HL-60/S4 treated with retinoic acid at 250 ng/mL for 4 days and 3 days (cell line): Measurements from ENCODE around the gene MAN1C1.
"Not testable (repeated sequence)": the region's sequence is repeated elsewhere in the genome, so short reads cannot be mapped to it uniquely, and the experiment has no call there.

Source experiments
- in situ Hi-C: fragments of 300-500 bp; cut with MboI; formaldehyde crosslinking; loops from 2 replicates; pipeline ENCODE4 v1.7.0; 2022; ENCODE audit warnings: low sequenced_read_pairs

MAN1C1 gene

DNA sequence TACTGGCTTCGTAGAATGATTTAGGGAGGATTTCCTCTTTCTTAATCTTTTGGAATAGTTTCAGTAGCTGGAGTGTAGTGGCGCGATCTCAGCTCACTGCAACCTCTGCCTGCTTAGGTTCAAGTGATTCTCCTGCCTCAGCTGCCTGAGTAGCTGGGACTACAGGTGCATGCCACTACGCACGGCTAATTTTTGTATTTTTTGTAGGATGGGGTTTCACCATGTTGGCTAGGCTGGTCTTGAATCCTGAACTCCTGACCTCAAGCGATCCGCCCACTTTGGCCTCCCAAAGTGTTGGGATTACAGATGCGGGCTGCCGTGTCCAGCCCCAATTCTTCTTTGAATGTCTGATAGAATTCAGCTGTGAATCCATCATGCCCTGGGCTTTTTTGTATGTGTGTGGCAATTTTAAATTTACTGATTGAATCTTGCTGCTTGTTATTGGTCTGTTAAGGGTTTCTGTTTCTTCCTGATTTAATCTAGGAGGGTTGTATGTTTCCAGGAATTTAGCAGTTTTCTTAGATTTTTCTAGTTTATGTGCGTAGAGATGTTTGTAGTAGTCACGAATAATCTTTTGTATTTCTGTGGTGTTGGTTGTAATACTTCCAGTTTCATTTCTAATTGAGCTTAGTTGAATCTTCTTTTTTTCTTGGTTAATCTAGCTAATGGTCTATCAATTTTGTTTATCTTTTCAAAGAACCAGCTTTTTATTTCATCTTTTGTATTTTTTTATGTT, 15.3 kb downstream of the MAN1C1 start:
- in situ Hi-C loops: no loop called here

DNA sequence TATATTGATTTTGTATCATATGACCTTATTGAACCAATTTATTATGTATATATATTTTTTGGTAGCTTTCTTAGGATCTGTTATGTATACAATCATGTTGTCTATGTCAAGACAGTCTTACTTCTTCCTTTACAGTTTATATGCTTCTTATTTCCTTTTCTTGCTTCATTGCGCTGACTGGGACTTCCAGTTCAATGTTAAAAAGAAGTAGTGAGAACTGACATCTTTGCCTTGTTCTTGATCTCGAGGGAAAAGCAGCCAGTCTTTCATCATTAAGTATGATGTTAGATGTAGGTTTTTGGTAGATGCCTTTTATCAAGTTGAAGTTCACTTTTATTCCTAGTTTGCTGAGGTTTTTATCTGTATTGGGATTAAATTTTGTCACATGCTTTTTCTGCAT, 17.5 kb downstream of the MAN1C1 start:
- in situ Hi-C loops: no loop called here

DNA sequence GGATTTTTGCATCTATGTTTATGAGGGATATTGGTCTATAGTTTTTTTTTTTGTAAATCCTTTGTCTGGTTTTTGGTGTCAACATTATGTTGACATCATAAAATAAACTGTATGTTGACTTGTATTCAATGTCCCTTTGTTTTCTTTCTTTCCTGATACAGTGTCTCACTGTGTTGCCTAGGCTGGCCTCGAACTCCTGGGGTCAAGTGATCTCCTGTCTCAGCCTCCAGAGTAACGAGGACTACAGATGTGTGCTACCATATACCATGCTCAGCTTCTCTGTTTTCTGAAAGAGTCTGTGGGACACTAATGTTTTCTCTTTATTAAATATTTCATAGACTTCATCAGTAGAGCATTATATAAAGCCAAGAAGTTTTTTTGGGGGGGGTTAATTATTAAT, 18.3 kb downstream of the MAN1C1 start:
- in situ Hi-C loops: no loop called here

DNA sequence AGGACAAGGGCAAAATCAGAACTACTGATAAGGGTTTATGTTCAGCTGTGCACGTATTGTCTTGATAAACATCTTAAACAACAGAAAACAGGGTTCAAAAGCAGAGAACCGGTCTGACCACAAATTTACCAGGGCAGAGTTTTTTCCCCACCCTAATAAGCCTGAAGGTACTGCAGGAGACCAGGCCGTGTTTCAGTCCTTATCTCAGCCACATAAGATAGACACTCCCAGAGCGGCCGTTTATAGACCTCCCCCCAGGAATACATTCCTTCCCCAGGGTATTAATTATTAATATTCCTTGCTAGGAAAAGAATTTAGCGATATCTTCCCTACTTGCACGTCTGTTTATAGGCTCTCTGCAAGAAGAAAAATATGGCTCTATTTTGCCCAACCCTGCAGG, 19.6 kb downstream of the MAN1C1 start:
- in situ Hi-C loops: not testable (repeated sequence)

DNA sequence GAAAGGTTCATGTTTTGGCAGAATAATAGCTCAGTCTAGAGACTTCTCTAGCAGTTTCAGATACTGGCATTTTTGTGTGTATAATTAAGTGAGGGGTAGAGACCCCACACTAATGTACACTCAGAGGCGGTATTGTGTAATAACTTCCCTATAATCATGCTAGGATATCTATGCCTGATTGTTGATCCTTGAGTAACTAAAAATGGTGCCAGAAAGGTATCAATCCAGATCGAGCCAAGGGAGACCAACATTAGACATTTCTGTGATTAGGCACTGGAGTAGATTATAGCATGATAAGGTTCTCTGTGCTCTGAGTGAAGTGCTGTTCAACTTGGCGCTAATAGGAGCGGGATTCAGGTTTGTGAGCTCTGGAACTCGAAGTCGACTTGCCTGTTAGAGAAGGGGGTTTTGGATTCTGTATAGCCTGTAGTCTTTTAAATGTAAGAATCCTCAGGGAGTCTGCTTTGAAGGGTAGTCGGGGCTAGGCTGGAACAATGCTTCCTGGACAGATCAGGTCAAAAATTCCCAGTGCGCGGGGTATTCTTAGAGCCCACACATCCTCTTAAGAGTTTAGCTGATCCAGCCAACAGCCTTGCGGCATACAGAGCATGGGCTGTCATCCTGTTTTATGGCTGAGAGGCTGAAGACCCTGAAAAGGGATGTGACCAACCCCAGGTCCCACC, 24.2 kb downstream of the MAN1C1 start:
- in situ Hi-C loops: no loop called here

DNA sequence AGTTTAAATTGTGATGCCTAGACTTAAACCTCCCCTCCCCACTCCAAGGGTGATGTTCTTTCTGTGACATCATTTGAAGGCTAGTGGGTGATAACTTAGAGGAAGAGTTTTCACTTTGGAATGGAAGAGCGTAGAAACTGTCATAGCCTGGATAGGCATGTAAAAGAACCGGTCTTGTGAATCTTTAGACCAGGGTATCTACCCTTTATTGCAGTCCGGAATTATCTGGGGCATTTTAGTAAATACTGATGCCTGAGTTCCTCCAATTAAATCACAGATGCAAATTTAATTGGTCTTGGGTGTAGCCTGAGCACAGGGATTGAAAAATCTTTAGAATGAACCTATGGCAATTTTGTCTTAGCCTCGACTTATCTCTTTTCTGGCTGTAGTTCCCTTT, 24.7 kb downstream of the MAN1C1 start:
- in situ Hi-C loops: no loop called here

DNA sequence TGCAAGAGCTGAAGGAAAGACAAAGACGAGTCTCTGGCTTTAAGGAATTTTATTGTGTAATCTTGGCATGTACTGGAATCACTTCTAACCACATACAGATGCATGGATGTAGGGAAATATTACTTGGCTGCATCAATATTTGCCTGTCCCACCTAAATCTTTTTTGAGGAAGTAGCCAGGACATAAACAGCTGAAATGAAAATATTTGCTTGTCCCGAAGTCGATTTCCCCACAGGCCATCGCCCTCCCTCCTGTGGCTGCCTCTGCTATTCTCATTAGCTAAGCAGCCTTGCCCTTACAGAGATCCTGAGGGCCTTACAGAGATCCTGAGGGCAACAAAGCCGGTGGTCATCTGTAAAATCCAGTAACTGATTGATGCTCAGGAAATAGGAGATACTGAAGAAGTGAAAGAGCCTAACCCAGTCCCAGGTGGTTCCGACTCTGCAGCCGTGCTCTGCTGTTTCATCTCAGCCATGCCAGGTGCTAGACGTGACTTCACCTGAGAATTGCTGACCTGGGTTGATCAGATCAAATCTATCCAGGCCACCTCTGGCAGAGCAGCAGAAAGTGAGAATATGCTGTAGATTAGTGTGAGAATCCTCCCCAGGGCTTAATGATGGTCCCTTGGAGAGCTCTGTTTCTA, 25.5 kb downstream of the MAN1C1 start:
- in situ Hi-C loops: no loop called here

DNA sequence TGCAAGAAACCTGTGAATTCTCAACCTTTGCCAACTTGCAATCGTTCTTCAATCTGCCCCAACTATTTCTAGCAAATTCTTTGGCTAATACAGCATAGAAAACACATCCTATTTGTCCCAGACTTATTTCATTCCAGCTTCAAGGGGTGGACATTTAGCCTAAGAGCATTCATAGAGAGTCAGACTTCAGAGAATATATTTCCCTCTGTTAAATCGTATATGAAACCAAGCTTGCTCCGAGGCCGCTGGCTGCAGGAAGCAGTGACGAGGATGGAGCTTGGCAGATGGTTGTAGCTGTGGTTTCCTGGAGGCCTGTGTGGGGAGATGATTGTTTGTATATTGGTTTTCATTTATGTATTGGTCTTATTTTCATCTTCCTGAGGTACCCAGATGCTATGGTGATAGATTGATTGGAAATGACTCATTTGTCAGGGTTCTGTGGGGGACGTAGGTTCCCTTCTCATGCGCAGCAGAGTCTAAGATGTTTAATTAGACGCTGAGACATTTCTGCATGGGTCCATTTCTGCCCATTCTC, 26.1 kb downstream of the MAN1C1 start:
- in situ Hi-C loops: no loop called here

DNA sequence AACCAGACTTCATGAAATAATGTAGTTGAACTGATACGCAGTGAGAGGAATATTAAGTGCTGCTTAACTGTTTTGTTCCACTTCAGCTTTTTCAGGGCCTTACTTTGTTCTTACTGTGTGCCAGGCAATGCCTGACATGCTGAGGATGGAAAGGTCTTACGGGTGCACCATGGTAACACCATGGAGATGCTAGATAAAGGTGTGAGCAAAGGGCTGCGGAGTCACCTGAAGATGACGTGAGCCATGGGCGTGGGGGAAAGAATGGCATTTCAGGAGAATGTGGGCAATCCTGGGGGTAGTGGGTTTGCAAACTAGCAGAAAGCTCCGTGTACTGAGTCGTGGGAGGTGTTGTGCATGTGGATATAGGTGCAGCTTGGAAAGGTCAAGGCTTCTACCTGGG, 27.3 kb downstream of the MAN1C1 start:
- in situ Hi-C loops: no loop called here

DNA sequence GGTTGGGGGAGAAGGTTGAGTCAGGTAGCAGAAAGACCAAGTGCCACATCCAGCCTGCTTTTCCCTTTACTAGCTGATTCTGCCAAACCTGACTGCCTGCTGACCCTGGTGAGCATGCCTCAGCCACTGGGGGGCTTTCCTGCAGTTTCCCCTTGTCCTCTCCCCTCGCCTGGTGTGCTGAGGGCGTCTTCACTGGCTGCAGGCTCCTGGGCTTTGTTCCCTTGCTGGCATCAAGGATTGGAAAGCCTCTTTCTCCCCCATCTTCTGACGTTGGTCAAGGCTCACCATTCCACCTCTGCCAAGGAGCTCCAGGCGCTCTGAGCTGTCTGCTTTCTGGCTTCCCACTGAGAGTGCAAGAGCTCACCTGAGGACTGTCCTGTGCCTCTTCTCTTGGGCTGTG, 28.4 kb downstream of the MAN1C1 start:
- in situ Hi-C loops: no loop called here

DNA sequence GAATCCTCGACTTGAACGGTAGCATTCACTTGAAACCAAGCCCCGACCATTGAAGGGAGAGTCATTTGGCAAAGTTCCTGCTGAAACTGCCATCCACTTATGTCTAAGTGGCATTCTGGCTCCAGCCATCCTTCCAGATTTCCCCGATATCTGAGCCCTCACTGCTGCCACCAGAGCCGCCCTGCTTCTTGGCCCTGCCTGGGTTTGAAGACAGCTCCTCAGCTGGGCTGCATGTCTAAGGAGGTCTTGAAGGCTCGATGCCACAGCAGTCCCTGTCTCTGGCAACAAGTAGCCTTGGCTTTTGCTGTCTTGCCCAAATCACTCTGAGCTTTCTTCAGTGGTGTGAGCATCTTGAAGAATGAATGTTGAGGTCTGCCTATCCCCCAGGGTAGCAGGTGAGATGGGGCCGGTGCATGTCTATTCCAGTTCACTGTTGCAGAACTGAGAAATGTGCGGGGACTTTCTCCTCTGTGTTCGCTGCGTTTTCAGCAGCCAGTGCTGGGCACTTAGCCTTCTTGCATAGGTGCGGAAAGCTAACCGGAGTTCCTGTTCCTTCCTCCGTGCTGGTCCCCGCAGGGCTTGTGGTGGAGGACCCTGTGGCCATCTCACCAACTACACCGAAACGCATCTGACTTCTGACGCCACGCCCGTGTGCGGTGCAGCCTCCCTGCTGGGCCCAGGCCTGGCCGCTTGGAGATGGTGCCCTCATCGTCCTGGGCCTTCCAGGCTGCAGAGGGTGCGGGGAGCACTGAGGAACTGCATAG, 29.2 kb downstream of the MAN1C1 start:
- in situ Hi-C loops: no loop called here

DNA sequence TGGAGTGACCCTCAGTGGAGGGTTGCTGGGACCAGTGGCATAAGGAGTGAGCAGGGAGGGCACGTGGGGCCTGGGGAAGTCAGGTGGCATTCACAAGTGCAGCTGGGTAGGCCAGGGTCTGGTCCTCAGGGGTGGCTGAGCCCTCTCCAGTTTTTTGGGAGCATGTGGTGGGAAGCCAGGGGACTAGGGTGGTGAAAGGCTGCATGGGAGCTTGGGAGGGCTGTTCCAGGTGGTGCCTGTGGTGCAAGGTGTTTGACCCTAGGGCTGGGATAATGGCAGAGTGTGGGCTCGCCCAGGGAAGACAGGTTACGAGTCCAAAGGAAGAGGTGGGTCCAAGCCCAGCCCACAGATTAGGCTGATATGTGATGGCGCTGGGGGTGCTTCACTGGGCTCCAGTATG, 30.5 kb downstream of the MAN1C1 start:
- in situ Hi-C loops: no loop called here

DNA sequence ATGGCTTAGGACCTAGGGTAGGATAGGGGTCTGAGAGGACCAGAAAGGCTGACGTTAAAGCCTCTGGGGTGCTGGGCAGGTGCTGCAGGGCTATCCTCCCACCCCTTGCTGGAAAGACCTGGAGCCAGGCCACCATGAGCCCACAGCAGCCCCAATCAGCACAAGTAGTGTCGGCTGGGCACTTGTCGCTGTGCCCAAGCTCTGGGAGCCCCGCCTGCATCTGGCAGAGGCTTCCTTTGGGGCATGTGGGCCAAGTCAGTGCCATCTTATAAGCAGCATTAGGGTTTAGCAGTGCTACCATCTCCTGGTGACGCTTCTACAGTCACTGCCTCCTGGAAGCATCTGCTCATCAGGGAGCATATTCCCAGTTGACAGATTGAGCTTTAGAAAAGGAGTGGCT, 31.3 kb downstream of the MAN1C1 start:
- in situ Hi-C loops: no loop called here

DNA sequence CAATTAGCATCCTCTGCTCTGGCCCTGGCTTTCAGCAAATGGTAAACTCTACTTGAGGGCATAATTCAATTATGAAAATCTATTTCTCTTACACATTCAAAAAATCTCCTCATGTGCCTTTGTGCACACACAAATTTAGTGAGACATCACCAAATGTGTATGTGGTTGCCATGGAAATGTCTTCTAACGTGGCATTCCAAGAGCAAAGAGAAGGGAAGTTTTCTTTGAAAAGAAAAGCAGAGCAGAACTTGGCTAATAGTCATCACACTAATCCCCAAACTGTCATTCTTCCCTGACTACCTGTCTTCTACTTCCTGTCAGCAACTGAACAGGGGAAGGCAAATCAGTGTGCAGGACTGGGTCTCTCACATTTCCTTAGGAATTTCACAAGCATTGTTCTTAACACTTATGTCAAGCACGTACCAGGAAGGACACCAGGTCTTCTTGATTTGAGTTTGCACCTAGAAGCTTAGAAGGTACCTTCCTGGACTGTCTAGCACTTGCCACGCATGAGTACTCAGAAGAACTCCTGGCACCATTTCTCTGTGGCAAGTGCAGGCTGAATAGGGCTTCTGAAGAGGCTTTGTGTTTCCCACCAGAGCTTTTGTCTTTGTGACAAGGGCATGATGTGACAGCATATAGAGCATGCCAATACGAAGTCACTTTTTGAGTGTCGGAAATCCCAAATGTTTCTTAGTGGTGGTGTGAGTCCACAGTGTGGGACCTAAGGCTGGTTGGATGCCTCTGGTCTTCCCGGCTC, 32.3 kb downstream of the MAN1C1 start:
- in situ Hi-C loops: no loop called here

DNA sequence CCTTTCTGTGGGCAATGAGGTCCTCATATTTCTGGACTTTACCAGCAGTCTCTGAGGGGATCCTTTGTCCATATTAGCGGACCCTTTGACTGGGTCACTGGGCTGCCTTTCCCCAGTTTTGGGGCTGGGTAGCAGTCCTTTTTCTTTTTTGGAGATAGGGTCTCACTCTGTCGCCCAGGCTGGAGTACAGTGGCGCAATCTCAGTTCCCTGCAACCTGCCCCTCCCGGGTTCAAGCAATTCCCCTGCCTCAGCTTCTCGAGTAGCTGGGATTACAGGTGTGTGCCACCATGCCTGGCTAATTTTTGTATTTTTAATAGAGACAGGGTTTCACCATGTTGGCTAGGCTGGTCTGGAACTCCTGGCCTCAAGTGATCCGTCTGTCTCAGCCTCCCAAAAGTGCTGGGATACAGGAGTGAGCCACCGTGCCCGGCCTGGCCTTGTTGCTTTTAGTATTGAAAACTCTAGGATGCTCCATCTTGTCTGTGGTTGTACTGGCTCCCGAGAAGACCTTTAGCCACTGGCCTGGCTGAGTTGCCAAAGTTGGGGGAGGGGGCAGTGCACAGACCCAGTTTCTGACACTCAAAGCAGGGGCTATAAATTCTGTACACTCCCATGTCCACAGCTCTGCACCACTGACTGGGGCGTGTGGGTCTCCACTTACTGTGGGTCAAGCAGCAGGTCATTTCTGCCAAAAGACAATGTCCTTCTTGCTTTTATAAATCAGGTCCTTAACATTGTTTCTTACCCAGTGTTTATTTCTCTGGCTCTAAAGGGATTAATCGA, 33.1 kb downstream of the MAN1C1 start:
- in situ Hi-C loops: no loop called here

DNA sequence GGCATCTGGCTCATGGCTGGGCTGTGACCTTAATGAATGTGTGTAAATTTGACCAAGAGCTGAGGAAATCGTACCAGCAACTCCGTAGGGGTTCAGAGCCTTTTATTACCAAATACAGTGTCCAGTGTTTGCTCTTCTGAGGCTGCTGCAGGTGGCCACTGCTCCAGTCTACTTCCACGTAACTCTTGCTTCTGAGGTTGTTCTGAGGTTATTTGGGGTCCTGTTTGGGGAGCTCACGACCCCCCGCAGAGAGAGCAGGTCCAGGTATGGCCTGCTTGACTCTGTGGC, 33.6 kb downstream of the MAN1C1 start:
- in situ Hi-C loops: no loop called here

DNA sequence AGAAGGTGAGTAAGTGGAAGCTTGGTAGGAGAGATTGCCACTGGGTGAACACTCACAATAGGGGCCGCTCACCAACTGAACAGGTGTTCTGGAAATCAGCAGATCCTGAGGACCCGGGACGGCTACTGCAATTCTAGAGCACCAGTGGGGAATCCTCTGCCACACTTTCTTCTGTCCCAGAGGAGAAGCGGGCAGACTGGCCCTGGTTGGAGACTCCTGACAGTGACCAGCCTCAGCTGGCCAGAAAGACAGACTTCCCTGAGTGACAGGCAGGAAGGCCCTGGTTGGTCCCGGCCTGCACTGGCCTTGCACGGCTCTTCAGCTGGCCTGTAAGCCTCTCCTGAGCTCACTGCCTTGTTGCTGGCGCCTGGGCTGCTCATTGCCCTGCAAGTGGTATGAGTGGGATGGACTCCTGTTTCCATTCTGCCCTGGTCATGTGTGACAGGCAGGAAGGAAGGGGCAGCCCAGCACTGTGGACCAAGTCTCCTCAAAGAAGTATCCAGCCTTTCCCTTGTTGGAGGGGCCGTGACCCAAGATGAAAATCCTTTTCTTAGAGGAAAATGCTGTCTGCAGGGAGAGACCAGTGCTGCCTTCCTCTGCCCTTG, 34.5 kb downstream of the MAN1C1 start:
- in situ Hi-C loops: no loop called here

DNA sequence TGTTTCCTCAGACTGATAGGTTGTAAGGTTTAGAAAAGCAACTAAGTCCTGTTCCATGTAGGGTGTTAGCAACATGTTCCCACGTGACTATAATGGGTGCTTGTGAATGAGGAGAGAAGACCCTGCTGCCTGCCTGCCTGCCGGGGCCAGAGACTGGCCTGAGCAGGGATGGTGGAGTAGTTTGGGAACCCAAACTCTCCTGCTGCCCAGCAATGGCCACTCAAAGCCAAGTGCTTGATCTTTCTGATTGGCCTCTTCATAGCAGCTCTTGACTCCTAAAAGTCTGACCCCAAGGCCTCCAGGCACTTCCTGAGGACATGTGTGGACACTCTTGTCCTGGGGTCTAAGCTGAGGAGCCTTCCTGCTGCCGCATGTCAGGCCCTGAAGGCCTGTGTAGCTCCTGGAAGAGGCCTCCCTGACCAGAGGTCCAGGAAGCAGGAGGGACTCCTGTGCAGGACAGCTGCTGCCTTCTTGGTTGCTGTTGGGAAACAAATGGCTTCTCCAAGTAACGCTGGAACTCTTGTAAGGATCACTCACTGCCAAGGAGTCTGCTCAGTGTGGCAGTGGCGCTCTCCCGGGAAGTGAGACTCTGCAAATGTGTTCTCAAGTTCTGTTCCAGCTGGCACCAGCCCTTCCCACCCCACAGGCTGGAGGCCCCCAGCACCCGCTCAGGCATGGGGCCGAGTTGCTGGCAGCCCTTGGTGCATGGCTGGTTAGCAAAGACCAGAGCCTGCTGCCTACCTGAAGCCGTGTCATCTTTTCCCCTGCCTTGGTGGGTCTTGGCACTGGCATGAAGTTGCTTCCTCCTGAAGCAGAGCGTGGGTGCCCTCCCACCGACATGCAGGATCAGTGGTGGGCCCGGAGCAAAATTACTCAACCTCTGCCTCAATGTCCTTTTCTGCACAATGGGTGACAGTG, 35.5 kb downstream of the MAN1C1 start:
- in situ Hi-C loops: no loop called here

DNA sequence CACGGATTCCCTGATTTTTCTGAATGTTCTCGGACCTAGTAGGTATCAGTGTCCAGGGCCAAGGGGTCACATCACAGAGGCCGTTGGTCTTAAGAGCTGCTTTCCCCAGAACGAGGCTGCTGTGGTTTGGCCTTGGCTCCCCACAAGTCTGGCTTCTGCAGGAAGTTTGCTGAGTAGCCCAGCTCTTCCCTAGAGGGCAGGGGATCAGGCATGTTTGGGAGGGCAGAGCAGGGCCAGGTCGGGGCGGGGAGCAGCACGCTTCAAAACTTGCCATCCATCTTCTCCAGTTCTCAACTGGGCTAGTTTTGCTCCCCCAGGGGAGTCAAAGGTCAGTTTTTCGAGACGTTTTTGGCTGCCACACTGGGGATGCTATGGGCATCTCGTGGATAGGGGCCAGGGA, 37.0 kb downstream of the MAN1C1 start:
- in situ Hi-C loops: no loop called here
